Thyroid gland (tissue), 4 donors: Measurements from ENCODE around the gene TTLL5. TPM values are rescaled to one million over a fixed set of nuclear protein-coding genes. Genes with fewer than 3 reads are reported as not detected.

ENCODE experiments used
- DNase-seq, 2 donors: peaks; one replicate each; pipeline ENCODE4 v3.0.0-alpha.2; 2019
- H3K27ac ChIP-seq, 3 donors: fragments of 200-600 bp; sonication (generic); 1 replicate in 2 of 3; 2 replicates in 1 of 3; pipeline ENCODE4 v1.5.1; 2016 to 2019; ENCODE audit warnings: mild to moderate bottlenecking in 1 of 3, moderate library complexity in 1 of 3
- H3K27me3 ChIP-seq: fragments of 200-600 bp; sonication (generic); one replicate; pipeline ENCODE4 v1.5.1; 2019
- H3K36me3 ChIP-seq, 2 donors: fragments of 200-600 bp; sonication (generic); one replicate each; pipeline ENCODE4 v1.5.1; 2016 to 2019
- H3K4me1 ChIP-seq, 2 donors: fragments of 200-600 bp; sonication (generic); one replicate each; pipeline ENCODE4 v1.5.1; 2017 to 2019
- H3K4me3 ChIP-seq, 3 donors: fragments of 200-600 bp; sonication (generic); replicated peaks in 1 of 3; 1 replicate in 2 of 3; 2 replicates in 1 of 3; pipeline ENCODE4 v1.5.1; 2016; ENCODE audit warnings: mild to moderate bottlenecking in 1 of 3
- H3K9me3 ChIP-seq: fragments of 200-600 bp; sonication (generic); one replicate; pipeline ENCODE4 v1.5.1; 2017
- POLR2A ChIP-seq, 2 donors: fragments of 450-650 bp; IDR thresholded peaks; one replicate each; pipeline ENCODE4 v1.6.1; 2017; ENCODE audit warnings: antibody characterized with exemption in 2 of 2, mild to moderate bottlenecking in 2 of 2, moderate library complexity in 1 of 2
- WGBS, 2 donors: methylation state at CpG; one replicate each; pipeline ENCODE4 v1.1.5; 2017; 5-methylcytosine and 5-hydroxymethylcytosine counted together
- intact Hi-C: fragments of 100-400 bp; cut with DNase I; formaldehyde crosslinking; loops from one replicate; pipeline ENCODE4 v1.15.1; 2023
- total RNA-seq, 4 donors: library from RNA; depleted of rRNA; stranded (reverse); fragments of >200 nt; gene quantifications; one replicate each; pipeline ENCODE4 v1.2.3, GENCODE V29; 2016
- TF ChIP-seq, protein P1 (sequence below), 6 experiments: fragments of 200-600 bp in 3 of 6; fragments of 450-650 bp in 3 of 6; sonication (generic) in 3 of 6; IDR thresholded peaks; one replicate each; pipeline ENCODE4 v1.5.1; 2016 to 2019; ENCODE audit warnings: antibody characterized with exemption in 6 of 6, mild to moderate bottlenecking in 2 of 6, inconsistent platforms in 1 of 6, moderate library complexity in 1 of 6

Gene TTLL5
- total RNA-seq, 4 donors from 2014 or later, result 31.8 to 65.1 (median 35.7) TPM

DNA sequence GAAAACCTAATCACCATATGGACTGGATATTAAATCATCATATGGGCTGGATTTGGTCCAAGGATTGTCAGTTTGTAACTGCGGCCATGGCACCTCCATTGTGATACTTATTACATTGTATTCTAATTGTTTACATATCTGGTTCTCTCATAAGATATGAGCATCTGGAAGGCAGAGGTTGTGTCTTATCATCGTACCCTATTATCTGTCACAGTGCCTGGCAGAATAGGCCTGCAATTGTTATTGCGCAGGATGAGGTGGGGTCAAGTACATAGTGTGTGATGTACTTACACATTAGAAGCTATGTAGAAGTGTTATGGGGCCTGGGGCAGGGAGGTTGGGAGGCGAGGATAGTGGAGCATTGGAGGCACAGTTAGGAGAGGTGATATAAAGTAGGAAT lies 329.3 kb downstream of the TTLL5 start:
- Histone ChIP-seq H3K27ac (peak overlapping the region in 1 of 3 donors; percentile 71), H3K36me3 (peaks cover 3 to 4% of the 10 kb centered on the region in 2 donors), H3K4me3 (no peak overlapping the region), H3K27me3 (no peaks in the 10 kb centered on the region), H3K9me3 (no peaks in the 10 kb centered on the region), H3K4me1 (peaks cover 11 to 38% of the 10 kb centered on the region in 2 donors)
- WGBS, 2 donors, result 96 to 97% methylated on average over 4 of the region's 4 CpGs
- no peak for DNase-seq
- TF ChIP-seq POLR2A (IDR thresholded peaks at IDR 0.05), result no peak
- TF ChIP-seq, protein P1, sequence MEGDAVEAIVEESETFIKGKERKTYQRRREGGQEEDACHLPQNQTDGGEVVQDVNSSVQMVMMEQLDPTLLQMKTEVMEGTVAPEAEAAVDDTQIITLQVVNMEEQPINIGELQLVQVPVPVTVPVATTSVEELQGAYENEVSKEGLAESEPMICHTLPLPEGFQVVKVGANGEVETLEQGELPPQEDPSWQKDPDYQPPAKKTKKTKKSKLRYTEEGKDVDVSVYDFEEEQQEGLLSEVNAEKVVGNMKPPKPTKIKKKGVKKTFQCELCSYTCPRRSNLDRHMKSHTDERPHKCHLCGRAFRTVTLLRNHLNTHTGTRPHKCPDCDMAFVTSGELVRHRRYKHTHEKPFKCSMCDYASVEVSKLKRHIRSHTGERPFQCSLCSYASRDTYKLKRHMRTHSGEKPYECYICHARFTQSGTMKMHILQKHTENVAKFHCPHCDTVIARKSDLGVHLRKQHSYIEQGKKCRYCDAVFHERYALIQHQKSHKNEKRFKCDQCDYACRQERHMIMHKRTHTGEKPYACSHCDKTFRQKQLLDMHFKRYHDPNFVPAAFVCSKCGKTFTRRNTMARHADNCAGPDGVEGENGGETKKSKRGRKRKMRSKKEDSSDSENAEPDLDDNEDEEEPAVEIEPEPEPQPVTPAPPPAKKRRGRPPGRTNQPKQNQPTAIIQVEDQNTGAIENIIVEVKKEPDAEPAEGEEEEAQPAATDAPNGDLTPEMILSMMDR (IDR thresholded peaks at IDR 0.05), result no peak
- intact Hi-C loops, result no loop called here

DNA sequence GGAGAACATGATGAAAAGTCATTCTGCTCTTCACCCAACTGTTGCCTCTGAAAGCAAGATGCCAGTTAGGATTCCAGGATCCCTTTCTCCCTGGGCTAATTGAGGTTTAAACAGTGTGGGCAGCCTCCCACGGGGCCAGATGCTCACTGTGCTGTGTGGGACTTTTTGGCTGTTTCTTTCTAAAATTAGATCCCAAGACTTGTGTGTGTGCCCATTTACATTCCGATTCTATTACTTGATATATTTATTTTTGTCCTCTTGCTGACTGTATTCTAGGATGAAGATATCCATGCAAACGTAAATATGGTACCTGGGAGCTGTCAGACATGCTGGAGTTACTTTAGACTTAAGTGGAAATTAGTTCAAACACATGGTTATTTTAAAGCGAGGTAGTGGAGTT lies 330.7 kb downstream of the TTLL5 start:
- H3K36me3 ChIP-seq, result peaks cover 4 to 8% of the 10 kb centered on the region in 2 donors
- H3K9me3 ChIP-seq, result no peaks in the 10 kb centered on the region
- peak overlapping the region in 1 of 3 donors; percentile 1 for H3K27ac ChIP-seq
- no peak for DNase-seq
- H3K27me3 ChIP-seq, result no peaks in the 10 kb centered on the region
- no peak overlapping the region for H3K4me3 ChIP-seq
- intact Hi-C loops, result no loop called here
- TF ChIP-seq POLR2A (IDR thresholded peaks at IDR 0.05), result no peak
- TF ChIP-seq, protein P1 (IDR thresholded peaks at IDR 0.05), result no peak
- WGBS, 2 donors, result 82 to 92% methylated on average over 4 of the region's 4 CpGs
- peaks cover 5 to 30% of the 10 kb centered on the region in 2 donors for H3K4me1 ChIP-seq

GRCh38 chr14:75993567-75994041 lies 332.6 kb downstream of the TTLL5 start:
- no peak for TF ChIP-seq POLR2A (IDR thresholded peaks at IDR 0.05)
- TF ChIP-seq, protein P1 (IDR thresholded peaks at IDR 0.05), result peak in 2 of 6 experiments; percentile 19 to 27
- Histone ChIP-seq H3K9me3 (no peaks in the 10 kb centered on the region), H3K36me3 (peaks cover 4 to 13% of the 10 kb centered on the region in 2 donors), H3K27ac (peak overlapping the region; percentile 32 to 49 (median 45)), H3K4me3 (no peak overlapping the region), H3K4me1 (peaks cover 0 to 21% of the 10 kb centered on the region in 2 donors), H3K27me3 (no peaks in the 10 kb centered on the region)
- peak; percentile 59 to 60 for DNase-seq
- intact Hi-C loops, result no loop called here
- 33 to 49% methylated on average over 1 of the region's 1 CpG for WGBS, 2 donors

DNA sequence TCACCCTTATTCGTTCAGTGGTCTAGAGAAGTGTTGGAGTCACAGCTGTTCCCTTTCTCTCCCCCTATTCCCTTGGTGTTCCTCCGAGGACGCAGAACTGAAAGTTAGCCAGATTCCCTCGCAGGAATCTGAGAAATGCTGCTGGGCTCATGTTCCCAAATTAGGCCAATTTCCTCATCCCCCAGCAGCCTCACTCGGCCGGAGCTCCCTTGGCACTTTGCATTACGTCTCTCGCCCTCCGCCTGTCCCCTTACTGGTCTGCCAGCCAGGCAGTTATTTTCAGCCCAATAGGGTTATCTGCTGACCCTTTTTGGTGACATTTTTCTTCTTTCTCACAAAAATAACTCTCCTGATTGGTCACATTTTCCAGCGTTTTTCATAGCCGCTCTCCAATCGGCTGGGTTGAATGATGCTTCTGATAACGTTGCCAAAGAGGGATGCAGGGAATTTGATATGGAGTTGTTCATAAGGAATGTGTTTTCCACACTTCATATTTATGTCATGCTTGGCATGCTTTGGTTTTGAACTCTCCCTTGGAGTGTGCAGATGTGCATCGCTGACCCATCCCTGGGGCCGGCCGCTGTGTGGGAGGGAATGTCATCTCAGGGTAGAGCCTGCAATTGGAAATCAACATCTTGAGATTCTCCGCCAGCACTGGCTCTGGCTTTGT lies 334.5 kb downstream of the TTLL5 start:
- Histone ChIP-seq H3K27ac (peak overlapping the region in 2 of 3 donors; percentile 3 to 46), H3K4me3 (no peak overlapping the region), H3K36me3 (peaks cover 8 to 26% of the 10 kb centered on the region in 2 donors), H3K4me1 (peaks cover 0 to 12% of the 10 kb centered on the region in 2 donors), H3K9me3 (no peaks in the 10 kb centered on the region), H3K27me3 (no peaks in the 10 kb centered on the region)
- intact Hi-C loops, result no loop called here
- no peak for DNase-seq
- TF ChIP-seq, protein P1 (IDR thresholded peaks at IDR 0.05), result no peak
- WGBS, 2 donors, result 73 to 82% methylated on average over 17 of the region's 17 CpGs

- Histone ChIP-seq H3K4me3 (no peak overlapping the region), H3K9me3 (no peaks in the 10 kb centered on the region), H3K4me1 (peaks cover 0 to 12% of the 10 kb centered on the region in 2 donors), H3K27me3 (no peaks in the 10 kb centered on the region), H3K36me3 (peaks cover 18 to 26% of the 10 kb centered on the region in 2 donors), H3K27ac (no peak overlapping the region)
- no peak for DNase-seq
- WGBS, 2 donors, result 84 to 92% methylated on average over 1 of the region's 1 CpG
- TF ChIP-seq, protein P1 (IDR thresholded peaks at IDR 0.05), result no peak
- TF ChIP-seq POLR2A (IDR thresholded peaks at IDR 0.05), result no peak
- intact Hi-C loops, result no loop called here
Measured at GRCh38 chr14:75996488-75996887, 335.4 kb downstream of the TTLL5 start.
